HG03432 (cell line): ENCODE measurements around the gene SCAF8.
"Not testable (repeated sequence)": the region's sequence is repeated elsewhere in the genome, so short reads cannot be mapped to it uniquely, and the experiment has no call there.

Source experiments
- ATAC-seq: cut with Tn5 transposase; IDR thresholded peaks from one replicate; pipeline ENCODE4 v1.9.1; 2021; ENCODE audit warnings: mild to moderate bottlenecking, moderate library complexity; ENCODE audit not compliant: unreplicated experiment

SCAF8 gene

GRCh38 chr6:154773610-154774089 lies 40.4 kb downstream of the SCAF8 start:
- ATAC-seq: peak; percentile 98

DNA sequence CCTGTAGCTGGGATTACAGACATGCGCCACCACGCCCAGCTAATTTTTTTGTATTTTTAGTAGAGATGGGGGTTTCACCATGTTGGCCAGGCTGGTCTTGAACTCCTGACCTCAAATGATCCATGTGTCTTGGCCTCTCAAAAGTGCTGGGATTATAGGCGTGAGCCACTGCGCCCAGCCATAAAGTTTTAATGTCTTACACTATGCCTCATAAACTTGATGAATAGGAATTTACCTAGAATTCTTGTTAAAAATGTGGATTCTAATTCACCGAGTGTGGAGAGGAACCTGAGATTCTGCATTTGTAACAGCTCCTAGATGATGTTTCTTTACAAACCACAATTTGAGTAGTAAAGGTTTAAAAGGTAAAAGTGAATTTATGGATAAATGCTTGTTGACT lies 45.9 kb downstream of the SCAF8 start:
- ATAC-seq: not testable (repeated sequence)

DNA sequence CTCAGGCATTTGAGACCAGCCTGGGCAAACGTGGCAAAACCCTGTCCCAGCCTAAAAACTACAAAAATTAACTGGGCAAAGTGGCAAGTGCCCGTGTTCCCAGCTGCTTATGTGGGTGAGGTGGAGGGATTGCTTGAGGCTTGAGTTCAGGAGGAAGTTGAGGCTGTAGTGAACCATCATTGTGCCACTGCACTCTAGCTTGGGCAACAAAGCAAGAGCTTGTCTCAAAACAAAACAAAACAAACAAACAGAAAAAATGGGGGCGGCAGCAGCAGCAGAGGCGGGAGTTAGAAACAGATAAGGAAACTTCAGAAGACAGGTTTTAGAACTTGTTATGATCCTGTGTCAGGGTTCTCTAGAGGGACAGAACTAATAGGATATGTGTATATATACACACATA lies 49.0 kb downstream of the SCAF8 start:
- no peak for ATAC-seq

DNA sequence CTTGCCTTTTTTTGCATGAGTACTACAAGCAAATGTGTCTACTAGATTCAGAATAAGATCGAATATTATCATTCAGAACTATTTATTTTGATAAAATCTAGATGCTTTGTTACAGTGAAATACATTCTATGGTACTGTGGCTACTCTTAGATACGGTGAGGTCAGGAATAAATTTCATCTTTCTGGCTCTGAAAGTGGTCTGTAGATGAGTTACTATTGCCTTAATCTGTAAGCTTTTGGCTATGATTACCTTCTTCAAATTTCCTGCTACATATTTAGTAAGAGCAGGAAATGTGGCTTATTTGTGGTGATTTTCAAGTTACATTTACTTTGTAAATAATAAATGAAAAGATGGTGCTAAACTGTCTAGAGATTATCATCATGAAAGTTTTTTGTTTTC lies 50.0 kb downstream of the SCAF8 start:
- peak; percentile 58 for ATAC-seq

DNA sequence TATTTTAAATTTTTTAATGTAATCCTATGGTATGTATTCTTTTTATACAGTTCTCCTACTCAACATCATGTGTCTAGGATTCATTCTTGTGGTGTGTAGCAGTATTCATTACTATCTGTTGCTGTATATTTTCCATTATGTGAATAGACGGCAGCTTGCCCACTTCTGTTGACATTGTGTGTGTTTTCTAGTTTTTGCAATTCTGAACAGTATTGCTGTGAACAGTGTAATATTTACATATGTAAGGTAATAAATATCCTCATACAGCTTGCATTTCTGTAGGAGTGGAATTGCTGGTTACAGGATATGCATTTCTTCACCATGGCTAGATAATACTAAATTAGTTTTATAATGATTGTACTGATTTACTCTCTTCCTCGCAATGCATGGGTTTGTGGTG lies 51.9 kb downstream of the SCAF8 start:
- no peak for ATAC-seq

DNA sequence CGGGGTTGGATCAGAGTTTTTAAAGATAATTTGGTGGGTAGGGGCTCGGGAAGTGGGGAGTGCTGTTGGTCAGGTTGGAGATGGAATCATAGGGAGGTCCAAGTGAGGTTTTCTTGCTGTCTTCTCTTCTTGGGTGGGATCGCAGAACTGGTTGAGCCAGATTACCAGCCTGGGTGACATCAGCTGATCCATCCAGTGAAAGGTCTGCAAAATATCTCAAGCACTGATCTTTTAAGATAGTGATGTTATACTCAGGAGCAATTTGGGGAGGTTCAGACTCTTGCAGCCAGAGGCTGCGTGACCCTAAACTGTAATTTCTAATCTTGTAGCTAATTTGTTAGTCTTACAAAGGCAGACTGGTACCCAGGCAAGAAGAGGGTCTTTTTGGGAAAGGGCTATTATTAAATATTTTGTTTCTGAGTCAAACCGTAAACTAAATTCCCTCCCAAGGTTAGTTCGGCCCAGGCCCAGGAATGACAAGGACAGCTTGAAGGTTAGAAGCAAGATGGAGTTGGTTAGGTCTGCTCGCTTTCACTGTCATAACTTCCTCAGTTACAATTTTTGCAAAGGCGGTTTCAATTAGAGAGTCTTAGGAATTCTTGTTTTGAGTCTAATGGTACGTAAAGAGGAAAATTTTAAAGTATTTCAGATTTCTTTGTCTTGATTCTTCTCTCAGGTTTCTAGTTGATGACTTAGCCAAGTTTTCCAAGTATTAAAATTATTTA lies 53.1 kb downstream of the SCAF8 start:
- no peak for ATAC-seq

GRCh38 chr6:154791556-154792317 lies 58.5 kb downstream of the SCAF8 start:
- ATAC-seq: no peak

- ATAC-seq: no peak
These were observed 59.1 kb downstream of the SCAF8 start for GRCh38 chr6:154792325-154792724.

DNA sequence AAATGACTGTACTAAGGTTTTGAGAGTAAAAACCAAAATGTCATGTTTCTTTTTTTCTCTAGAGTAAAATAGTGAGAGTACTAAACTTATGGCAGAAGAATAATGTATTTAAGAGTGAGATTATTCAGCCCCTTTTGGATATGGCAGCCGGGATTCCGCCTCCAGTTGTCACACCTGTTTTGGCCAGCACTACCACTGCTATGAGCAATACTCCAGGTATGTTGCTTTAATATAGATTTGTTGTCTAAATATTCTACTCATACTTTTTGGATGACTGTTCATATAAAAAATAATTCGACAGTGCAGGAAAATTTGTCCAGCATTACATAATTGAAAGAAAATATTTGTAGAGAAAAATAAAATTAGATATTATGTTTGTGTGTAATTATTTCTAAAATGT lies 59.5 kb downstream of the SCAF8 start:
- no peak for ATAC-seq

DNA sequence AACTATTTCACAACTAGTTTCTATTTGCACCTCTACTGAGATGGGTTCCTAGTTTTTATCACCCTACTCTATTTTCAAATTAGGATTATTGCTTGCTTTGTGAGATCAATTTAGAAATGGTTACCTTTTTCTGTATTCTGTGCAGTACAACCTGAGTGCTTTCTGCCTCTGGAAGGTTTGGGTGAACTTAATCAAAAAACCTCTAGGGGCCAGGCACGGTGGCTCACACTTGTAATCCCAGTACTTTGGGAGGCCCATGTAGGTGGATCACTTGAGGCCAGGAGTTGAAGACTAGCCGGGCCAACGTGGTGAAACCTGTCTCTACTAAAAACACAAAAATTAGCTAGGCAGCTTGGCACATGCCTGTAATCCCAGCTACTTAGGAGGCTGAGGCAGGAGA lies 63.3 kb downstream of the SCAF8 start:
- no peak for ATAC-seq

DNA sequence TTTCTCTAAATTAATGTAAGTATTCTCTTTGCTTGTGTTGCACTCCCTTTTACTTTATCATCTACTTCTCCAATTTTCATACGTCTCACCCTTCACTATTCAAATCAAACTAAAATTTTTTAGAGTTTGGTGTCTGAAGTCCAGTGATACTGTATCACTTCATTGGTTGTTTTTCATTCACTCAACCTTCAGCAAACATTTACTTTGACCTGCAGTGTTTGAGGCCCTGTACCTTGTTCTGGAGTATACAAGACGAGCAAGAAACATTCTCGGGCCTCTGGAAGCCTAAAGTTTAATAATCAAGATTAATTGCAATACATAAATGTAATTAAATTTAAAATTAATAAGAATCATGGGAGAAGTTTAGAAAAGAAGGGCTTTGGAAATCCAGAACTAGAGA lies 64.6 kb downstream of the SCAF8 start:
- ATAC-seq: no peak

- no peak for ATAC-seq
These were observed 67.1 kb downstream of the SCAF8 start for GRCh38 chr6:154800338-154800737.

DNA sequence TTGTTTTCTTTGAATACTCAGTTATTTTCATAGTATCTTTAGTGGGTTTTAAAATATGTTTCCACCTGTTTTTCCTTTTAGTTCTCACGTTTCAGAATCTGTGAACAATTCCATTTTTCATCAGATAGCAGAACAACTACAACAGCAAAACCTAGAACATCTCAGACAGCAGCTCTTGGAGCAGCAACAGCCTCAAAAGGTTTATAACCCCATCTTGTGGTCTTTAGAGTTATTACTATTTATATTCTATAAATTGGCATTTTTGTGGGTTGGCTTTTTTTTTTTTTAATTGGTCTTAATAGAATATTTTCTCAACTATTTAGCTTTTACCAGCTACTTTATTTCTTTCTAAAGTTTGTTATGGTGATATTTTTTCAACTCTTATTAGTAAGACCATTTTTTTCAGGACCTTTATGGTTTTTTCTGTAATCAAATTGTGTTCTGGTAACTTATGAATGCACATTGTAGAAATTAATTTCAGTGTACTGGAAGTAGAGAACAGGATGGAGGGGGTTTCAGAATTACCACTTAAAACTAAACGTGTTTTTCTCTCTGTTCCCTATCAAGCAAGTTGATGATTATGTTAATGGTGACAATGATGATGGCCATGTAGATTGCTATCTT lies 72.2 kb downstream of the SCAF8 start:
- ATAC-seq: no peak

DNA sequence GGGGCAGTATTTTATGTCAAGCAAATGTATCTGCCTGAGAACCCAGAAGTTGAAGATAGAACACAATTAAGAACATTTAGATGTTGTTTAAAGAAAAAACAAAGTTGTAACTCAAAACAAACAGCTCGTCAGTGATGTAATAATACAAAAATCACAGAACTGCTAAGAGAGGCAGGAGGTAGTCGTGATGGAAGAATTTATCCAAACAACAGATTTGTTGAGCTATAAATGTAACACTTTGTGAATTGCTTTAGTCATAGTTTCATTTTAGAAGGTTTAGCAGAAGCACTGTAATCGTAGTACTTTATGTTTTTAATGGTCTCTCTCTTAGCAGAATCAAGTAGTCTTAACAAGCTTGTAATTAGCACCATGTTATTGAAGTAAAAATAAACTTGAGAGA lies 73.6 kb downstream of the SCAF8 start:
- ATAC-seq: no peak

DNA sequence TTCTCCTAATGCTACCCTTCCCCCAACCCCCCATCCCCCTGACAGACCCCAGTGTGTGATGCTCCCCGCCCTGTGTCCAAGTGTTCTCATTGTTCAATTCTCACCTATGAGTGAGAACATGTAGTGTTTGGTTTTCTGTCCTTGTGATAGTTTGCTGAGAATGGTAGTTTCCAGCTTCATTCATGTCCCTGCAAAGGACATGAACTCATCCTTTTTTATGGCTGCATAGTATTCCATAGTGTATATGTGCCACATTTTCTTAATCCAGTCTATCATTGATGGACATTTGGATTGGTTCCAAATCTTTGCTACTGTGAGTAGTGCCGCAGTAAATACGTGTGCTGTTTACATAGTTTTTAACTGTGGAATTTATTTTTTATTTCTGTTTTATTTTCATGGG lies 78.4 kb downstream of the SCAF8 start:
- not testable (repeated sequence) for ATAC-seq

GRCh38 chr6:154814063-154814462 lies 80.8 kb downstream of the SCAF8 start:
- peak; percentile 89 for ATAC-seq

DNA sequence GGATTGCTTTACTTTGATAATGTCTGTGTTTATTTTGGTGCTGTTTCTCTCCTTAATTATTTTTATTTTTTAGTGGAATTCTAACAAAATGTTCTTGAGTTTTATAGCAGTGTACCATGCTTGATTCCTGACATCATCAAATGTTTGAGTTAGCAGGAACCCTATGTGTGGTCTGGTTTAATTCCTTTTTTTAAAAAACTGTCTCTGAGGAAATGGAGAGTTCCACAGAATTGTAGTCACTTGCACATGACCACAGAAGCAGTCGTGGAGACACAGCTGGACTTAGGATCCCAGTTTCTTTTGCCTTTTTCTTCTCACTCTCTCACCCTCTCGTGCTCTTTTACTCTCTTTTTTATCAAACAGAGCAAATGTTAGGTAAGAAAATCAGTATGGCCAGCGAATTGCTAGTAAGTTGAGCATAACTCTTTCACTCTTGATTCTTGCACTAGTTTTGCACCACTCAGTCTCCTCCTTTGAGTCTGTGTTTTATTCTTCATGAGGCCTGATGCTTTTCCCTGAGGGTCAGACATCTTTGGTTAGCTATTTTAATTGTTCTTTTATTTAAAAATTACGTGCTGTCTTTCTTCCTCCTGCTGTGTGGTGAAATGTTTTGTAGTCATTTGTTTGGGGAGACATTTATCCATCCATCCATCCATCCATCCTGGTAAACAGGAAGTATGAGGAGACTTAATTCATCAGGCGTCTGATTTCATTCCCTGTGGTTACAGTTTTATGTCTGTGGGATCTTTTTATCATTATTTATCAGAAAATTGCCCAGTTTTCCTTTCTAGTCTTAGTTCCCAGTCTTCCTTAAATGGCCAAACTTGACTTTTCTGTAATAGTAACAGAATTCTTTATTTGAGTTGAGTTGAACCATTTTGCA lies 83.0 kb downstream of the SCAF8 start:
- ATAC-seq: no peak

DNA sequence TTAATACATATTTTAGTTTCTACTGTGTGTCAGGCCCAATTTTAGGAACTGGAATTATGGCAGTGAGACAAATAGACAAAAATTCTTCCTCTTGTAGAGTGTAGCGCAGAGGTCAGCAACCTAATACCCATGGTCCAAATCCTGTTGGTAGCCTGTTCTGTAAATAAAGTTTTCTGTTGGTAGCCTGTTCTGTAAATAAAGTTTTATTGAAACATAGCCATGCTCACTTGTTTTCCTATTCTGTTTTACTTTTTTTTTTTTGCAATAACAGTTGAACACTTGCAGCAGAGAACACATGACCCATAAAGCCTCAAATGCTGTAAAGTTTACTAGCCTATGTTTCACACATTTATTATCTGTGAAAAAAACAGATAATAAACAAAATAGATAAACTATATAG lies 87.9 kb downstream of the SCAF8 start:
- no peak for ATAC-seq

DNA sequence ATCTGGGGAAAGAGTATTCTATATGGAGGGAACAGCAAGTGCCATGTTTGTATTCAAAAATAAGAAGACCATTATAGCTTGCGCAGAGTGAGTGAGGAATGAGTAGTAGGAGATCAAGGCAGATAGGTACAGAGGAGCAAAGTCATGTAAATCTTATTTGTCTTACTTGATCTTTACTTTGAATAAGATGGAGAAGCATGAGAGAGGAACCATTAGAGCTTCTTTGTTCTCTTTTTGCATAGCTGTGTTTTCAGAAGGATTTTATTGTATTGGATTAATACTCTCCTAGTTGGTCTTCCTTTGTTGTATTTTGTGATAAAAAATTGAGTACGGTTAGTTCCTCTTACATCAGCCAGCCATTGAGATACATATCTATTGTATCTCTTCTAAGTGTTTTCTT lies 88.4 kb downstream of the SCAF8 start:
- no peak for ATAC-seq

DNA sequence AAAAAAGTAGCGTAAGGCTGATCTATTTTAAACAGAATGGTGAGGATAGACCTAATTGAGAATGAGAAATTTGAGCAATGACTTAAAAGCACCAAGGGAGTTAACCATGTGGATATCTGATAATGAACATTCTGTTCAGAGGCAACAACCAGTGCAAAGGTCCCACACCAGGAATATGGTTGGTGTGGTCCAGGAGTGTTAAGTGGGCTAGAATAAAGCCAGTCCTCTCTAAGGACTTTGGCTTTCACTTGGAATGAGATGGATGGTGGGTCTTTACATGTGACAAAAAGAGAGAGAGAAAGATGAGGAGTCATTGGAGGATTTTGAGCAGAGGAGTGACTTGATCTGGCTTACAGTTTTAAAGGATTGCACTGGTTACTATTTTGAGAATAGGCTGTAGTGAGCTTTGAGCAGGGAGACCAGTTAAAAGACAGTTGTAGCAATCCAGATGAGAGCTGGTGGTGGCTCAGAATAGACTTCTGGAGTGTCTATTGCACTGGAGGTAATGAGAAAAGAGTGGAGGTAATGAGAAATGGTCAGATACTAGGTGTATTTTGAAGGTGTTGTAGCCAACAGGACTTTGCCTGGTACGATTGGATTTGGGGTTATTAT lies 89.8 kb downstream of the SCAF8 start:
- no peak for ATAC-seq

DNA sequence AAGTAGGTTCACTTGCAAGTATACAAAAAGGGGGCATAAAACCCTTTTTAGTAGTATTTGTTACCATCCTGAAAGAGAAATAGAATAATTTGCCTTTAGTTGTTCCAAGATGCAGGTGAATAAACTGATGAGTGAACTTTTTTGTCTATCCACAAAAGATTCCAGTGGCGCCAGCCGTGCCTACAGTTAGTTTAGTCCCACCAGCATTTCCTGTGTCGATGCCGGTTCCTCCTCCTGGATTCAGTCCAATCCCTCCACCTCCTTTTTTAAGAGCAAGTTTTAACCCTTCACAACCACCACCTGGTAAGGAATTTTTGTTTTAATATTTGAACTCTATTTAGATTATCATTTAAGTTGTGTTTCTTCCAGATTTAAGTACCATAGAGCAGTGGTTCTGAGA lies 90.9 kb downstream of the SCAF8 start:
- ATAC-seq: no peak
